ENCODE measurements around the gene ERCC2.
"Not testable (repeated sequence)": the region's sequence is repeated elsewhere in the genome, so short reads cannot be mapped to it uniquely, and the experiment has no call there.

ERCC2 gene

DNA sequence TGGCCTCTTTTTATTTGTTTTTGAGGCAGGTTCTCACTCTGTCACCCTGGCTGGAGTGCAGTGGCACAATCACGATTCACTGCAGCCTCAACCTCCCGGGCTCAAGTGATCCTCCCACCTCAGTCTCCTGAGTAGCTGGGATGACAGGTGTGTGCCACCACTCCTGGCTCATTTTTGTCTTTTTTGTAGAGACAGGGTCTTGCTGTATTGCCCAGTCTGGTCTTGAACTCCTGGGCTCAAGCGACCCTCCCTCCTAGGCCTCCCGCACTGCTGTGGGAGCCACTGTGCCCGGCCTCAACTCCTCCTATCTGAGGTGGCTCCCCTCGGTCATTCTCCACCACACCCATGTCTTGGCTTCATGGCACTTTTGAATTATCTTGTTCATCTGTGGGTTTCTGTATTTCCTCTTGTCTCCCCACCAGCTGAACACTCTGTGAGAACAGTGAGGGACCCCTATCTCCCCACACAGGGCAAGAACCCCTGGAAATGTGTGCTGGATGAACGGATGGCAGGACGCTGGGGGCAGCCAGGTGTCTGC, 55.6 kb downstream of the ERCC2 start:
- H3K4me3 ChIP-seq (ENCODE audit: low read length): no peak overlapping the region
- DNase-seq (ENCODE audit: low read depth, low spot score): no peak

DNA sequence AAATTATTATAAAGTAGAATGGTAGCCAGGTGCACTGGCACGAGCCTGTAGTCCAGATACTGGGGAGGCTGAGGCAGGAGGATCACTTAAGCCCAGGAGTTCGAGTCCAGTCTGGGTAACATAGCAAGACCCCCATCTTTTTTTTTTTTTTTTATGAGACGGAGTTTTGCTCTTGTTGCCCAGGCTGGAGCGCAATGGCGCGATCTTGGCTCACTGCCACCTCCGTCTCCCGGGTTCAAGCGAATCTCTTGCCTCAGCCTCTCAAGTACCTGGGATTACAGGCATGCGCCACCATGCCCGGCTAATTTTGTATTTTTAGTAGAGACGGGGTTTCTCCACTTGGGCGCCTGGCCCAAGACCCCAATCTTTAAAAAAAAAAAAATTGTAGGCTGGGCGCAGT, 58.1 kb downstream of the ERCC2 start:
- not testable (repeated sequence) for DNase-seq (ENCODE audit: low read depth, low spot score); H3K4me3 ChIP-seq (ENCODE audit: low read length)

DNA sequence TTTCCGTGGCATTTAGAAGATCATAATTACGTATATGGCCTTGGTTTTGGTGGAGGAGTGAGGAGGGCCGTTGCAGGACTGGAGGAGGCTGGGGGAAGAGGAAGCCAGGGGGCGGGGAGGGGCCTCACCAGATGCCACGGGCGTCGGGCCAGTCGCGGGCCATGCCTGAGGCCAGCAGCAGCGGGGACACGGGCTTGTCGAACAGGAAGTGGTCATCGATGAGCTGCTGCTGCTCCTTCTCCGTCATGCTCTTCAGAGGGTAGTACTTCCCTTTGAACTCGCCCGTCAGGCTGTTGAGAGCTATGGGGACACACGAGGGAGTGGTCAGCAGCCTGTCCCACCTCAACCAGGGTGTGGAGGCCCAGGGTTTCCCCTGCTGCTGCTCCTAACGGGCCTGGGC, 58.8 kb downstream of the ERCC2 start:
- no peak overlapping the region for H3K4me3 ChIP-seq (ENCODE audit: low read length)
- no peak for DNase-seq (ENCODE audit: low read depth, low spot score)

DNA sequence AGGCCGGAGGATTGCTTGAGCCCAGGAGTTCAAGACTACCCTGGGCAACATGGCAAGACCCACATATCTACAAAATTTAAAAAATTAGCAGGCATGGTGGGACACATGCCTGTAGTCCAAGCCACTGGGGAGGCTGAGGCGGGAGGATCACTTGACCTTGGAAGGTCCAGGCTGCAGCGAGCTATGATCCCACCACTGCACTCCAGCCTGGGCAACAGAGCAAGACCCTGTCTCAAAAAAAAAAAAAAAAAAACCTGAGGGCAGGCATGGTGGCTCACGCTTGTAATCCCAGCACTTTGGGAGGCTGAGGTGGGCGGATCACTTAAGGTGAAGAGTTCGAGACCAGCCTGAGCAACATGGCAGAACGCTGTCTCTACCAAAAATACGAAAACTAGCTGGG, 61.1 kb downstream of the ERCC2 start:
- not testable (repeated sequence) for H3K4me3 ChIP-seq (ENCODE audit: low read length); DNase-seq (ENCODE audit: low read depth, low spot score)

DNA sequence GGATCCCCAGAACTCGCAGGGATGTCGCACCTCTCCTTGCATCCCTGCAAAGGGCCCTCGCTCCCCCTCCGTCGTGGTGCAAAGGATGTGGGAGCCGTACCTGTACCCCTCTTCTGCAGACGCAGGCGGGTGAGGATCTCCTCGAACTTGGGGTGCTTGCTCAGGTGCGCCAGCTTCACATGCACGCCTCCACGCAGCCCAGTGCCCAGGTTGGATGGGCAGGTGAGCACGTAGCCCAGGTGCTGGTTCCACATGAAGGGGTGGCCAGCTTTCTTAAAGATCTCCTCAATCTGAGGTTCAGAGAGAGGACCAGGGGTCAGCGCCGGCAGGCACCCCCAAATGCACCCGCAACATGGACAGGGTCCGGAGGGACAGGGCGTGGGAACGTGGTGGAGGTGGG, 63.0 kb downstream of the ERCC2 start:
- DNase-seq (ENCODE audit: low read depth, low spot score): no peak

DNA sequence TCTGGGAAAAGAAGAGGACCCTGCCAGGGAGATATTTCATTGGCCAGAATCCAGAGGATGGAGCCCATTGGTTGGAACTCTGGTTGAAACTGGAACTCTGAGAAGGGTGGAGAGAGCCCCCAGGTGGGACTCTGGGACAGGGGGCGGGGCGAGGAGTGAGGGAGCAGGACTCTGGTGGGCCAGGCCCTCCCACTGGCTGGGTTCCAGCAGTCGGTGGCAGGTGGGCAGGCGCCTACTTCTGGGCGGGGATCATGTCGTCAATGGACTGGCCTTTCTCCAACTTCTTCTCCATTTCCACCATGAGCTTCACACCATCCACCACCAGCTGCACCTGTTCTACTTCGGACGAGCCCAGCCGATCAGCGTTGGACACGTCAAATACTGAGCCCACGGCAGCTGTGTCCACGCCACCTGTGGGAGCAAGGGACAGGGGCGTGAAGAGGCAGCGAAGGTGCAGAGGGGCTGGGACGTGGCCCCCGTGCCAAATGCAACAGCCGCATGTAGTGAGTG, 63.8 kb downstream of the ERCC2 start:
- no peak for DNase-seq (ENCODE audit: low read depth, low spot score)
- no peak overlapping the region for H3K4me3 ChIP-seq (ENCODE audit: low read length)

More for the DNA sequence above, 63.0 kb downstream of the ERCC2 start:
- no peak overlapping the region for H3K4me3 ChIP-seq (ENCODE audit: low read length)

DNA sequence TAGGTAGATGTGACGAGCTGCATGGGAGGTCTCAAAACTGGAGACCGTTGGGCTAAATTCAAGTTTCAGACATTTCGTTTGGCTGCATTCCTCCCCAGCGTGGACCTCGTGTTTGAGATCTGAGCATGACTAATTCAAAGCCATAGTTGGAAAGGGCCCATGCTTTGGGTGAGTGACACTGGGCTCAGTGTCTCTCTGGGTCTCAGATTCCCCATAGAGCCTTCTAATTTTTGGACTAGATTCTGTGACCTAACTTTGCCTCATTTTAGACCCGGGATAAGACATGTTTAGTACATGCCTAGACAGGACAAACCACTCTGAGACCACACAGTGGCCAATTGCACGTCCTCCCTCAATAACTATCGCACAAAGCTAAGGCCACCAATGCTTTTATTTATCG, 64.3 kb downstream of the ERCC2 start:
- no peak overlapping the region for H3K4me3 ChIP-seq (ENCODE audit: low read length)
- DNase-seq (ENCODE audit: low read depth, low spot score): no peak

DNA sequence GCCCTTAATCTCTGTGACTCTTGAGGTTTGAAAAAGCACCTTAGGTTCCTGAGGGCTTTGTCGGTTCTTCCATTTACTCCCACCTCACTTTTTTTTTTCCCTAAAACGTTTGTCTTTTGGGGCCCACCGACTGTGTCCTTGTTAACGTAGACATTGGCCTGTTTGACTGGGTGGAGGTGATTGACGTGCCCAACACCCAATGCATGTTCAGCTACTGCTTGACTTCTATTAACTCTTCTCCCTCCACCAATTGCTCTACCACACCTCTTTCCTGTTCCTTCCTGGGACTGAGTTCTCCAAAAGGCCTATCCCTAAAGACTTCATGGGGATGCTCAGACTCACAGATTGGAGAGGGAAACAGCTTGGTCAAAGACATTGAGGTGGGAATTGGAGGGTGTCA, 65.0 kb downstream of the ERCC2 start:
- DNase-seq (ENCODE audit: low read depth, low spot score): peak; percentile 42
- no peak overlapping the region for H3K4me3 ChIP-seq (ENCODE audit: low read length)

DNA sequence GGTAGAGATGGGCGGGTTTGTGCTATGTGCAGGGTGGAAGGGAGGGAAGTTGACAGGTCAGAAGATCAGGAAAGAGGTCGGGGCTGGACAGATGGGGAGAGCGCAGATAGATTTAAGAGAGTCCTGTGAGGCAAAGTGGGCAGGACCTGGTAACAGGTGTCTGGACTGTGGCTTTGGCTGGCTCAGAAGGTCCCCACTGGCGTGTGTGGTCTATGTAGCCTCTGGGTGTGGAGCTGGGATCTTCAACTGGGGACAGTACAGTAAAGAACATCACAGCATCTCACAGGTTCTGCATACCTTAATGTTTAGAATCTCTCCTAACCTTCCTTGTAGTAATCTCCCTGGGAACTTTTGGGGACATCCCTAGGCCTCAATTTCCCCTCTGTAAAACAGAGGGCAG, 65.4 kb downstream of the ERCC2 start:
- no peak for DNase-seq (ENCODE audit: low read depth, low spot score)
- no peak overlapping the region for H3K4me3 ChIP-seq (ENCODE audit: low read length)

DNA sequence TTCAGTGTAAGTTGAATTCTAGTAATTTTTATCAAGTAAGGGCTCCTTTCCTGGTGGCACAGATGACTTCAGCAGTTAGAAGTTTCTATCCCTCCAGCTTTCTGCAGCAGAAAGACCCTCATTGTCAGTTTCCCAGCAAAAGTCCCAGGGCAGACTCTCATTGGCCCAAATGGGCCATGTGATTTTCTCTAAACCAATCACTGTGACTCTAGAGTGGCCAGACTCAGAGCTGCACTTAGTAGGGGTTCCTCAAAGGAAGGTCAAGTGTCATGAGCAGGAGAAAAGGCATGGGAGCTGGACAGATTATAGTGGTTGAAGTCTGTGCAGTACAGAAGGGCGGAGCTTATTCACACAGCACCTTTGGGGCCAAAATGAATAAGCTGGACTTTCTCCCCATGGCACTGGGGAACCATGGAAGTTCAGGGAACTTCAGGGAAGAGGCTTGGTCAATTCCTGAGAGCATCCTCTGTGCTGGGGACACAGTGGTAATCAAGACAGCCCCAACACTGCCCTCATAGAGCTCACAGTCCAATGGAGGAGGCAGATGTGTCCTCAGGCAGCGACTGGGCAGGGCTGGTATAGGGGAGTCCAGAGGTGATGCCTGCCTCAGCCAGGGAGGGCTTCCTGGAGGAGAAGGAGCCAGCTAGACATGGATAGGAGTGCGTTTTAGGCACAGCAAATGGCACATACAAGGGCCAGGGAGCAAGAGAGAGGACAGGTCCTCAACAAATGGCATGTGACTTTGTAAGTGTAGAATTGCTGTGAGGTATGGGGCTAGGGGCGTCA, 66.0 kb downstream of the ERCC2 start:
- H3K4me3 ChIP-seq (ENCODE audit: low read length): no peak overlapping the region
- no peak for DNase-seq (ENCODE audit: low read depth, low spot score)

DNA sequence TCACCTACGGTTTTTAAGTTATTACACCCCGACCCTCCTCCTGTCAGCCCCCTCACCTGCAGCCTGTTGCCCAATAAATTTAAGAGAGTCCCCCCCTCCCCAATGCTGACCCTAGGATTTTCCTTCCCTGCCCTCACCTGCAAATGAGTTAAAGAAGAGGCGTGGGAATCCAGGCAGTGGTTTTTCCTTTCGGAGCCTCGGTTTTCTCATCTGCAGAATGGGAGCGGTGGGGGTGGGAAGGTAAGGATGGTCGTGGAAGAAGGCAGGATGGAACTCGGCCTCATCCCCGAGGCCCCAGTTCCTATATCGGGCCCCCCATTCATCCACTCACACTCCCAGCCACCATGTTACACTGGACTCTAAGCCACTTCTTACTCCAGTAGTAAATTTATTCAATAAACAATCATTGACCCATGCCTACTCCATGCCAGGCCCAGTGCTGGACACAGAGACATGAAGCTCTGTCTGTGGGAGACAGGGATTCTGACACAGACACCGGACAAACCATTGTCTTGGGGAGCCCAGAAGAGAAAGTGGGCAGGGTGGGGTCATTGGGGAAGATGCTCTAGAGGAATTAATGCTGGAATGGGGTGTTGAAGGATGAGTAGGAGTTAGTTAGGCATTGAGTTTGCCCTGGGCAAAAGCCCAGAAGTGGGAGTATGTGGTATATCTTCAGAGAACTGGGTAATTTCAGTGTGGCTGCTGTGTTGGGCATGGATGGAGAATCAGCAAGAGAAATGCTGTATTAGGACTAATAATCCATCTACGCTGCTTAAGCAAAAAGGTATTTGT, 66.9 kb downstream of the ERCC2 start:
- DNase-seq (ENCODE audit: low read depth, low spot score): no peak
- no peak overlapping the region for H3K4me3 ChIP-seq (ENCODE audit: low read length)

DNA sequence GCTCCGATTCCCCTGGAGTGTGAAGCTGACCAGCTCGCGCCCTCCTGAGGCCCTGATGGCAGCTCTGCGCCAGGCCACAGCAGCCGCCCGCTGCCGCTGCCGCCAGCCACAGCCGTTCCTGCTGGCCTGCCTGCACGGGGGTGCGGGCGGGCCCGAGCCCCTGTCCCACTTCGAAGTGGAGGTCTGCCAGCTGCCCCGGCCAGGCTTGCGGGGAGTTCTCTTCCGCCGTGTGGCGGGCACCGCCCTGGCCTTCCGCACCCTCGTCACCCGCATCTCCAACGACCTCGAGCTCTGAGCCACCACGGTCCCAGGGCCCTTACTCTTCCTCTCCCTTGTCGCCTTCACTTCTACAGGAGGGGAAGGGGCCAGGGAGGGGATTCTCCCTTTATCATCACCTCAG, 68.0 kb downstream of the ERCC2 start:
- no peak for DNase-seq (ENCODE audit: low read depth, low spot score)
- no peak overlapping the region for H3K4me3 ChIP-seq (ENCODE audit: low read length)

All from Jurkat, Clone E6-1 (cell line).